ENCODE results near the gene RAB42. TPM values are rescaled to one million over a fixed set of nuclear protein-coding genes. Genes with fewer than 3 reads are reported as not detected.

RAB42 gene
- total and polyA plus RNA-seq, 9 of the 15 experiments (the other 6 are each of a cell fraction or from before 2014, with no cell fraction given) = 0.07 to 0.14 (median 0.12) TPM; not detected in 6

DNA sequence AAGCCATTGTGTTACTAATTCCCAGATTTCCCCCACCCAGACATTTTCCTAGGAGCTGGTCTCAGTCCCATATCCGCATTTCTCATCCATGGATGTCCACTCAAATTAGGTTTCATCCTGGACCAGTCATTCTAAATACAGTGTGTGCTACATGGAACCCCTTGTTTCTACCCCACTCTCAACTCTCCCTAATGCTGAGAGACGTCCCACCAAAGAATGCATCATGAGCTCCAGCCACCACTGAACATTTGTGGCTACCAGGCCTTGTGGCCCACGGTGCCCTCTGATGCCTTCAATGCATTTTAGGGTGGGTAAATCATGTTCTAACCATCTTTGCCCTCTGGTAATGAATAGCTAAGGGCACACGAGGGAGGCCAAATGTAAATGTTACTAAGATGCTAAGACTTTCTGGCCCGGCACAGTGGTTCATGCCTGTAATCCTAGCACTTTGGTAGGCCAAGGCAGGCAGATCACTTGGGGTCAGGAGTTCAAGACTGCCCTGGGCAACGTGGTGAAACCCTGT lies 13.3 kb upstream of the RAB42 start:
- Histone ChIP-seq H3K79me2 (ENCODE audit: control insufficient read depth, insufficient read depth, low read length) (peaks cover 42% of the 10 kb centered on the region), H3K9me1 (ENCODE audit: control insufficient read depth, insufficient read depth, low read length) (peaks cover 11% of the 10 kb centered on the region), H3K27me3 (ENCODE audit: control insufficient read depth in 2 of 2, insufficient read depth in 2 of 2, low read length in 2 of 2) (no peaks in the 10 kb centered on the region), H4K20me1 (replicated peaks; ENCODE audit: control insufficient read depth, insufficient read depth, low read length) (peaks cover 33% of the 10 kb centered on the region), H3K9ac (ENCODE audit: insufficient read depth in 1 of 2, low read depth in 2 of 2, low read length in 2 of 2) (peak overlapping the region; percentile 59 to 83; a peak in 2 of 4 replicates), H3K4me1 (replicated peaks in 1 of 2; ENCODE audit: control insufficient read depth in 2 of 2, insufficient read depth in 2 of 2, low read length in 2 of 2) (peaks cover 18 to 24% of the 10 kb centered on the region in 2 experiments; a peak in 4 of 5 replicates), H3K4me2 (ENCODE audit: insufficient read depth, low read length) (peak overlapping the region; percentile 9; the same call in 1 of the 2 replicates), H2AFZ (ENCODE audit: low read depth, low read length) (no peak overlapping the region), H3K9me3 (replicated peaks; ENCODE audit: control insufficient read depth, insufficient read depth, low read depth, low read length) (no peaks in the 10 kb centered on the region), H3K4me3 (peak overlapping the region; percentile 81; the same call in 1 of the 2 replicates), H3K36me3 (ENCODE audit: control insufficient read depth, insufficient read depth, low read length) (peaks cover 58% of the 10 kb centered on the region), H3K27ac (ENCODE audit: extremely low read depth, low read depth, low read length) (peak overlapping the region; percentile 77; the same call in 2 of the 3 replicates)
- no TSS peak for BruUV-seq (replicated peaks)
- ChIA-PET POLR2A (interaction anchor here (0.6 to 7.5 kb wide), 22 partner anchors 8 to 318 kb away, joined by 3 to 201 read pairs (median 7); partner anchors contain the start of genes PHACTR4, RCC1, RNU11 and TRNAU1AP), CTCF (ENCODE audit: low intra/inter-chr PET ratio) (no interaction called here)
- intact Hi-C loops (cut with micrococcal nuclease) = no loop called here
- DNase-seq (ENCODE audit: extremely low read depth in 1 of 4, low spot score in 3 of 4) (peak in 2 of 4 experiments; percentile 11 to 15), FAIRE-seq (no peak), ATAC-seq (no peak)
- in situ Hi-C loops (cut with MboI) = no loop called here
- WGBS (ENCODE audit: insufficient coverage, low coverage, missing lambda C conversion rate) = 59% methylated on average over 6 of the region's 6 CpGs
- no peak for TF ChIP-seq SAFB2 (IDR thresholded peaks at IDR 0.05; ENCODE audit: borderline replicate concordance, low read depth, low read length, severe bottlenecking)
- TF ChIP-seq TCF7L2 (IDR thresholded peaks at IDR 0.05; ENCODE audit: low read depth, low read length) = no peak
- TF ChIP-seq, protein P1, sequence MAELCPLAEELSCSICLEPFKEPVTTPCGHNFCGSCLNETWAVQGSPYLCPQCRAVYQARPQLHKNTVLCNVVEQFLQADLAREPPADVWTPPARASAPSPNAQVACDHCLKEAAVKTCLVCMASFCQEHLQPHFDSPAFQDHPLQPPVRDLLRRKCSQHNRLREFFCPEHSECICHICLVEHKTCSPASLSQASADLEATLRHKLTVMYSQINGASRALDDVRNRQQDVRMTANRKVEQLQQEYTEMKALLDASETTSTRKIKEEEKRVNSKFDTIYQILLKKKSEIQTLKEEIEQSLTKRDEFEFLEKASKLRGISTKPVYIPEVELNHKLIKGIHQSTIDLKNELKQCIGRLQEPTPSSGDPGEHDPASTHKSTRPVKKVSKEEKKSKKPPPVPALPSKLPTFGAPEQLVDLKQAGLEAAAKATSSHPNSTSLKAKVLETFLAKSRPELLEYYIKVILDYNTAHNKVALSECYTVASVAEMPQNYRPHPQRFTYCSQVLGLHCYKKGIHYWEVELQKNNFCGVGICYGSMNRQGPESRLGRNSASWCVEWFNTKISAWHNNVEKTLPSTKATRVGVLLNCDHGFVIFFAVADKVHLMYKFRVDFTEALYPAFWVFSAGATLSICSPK (IDR thresholded peaks at IDR 0.05; ENCODE audit: borderline replicate concordance) = no peak
- TF ChIP-seq RAD51 (IDR thresholded peaks at IDR 0.05; ENCODE audit: borderline replicate concordance, low read depth) = no peak
- TF ChIP-seq RBFOX2 (IDR thresholded peaks at IDR 0.05; ENCODE audit: low read depth, low read length) = 0 out of 2 replicates have a peak, but pooled peaks have one; percentile 9
- no peak for TF ChIP-seq SREBF2 (CRISPR knock-in tag; IDR thresholded peaks at IDR 0.05)
- TF ChIP-seq, protein P2, sequence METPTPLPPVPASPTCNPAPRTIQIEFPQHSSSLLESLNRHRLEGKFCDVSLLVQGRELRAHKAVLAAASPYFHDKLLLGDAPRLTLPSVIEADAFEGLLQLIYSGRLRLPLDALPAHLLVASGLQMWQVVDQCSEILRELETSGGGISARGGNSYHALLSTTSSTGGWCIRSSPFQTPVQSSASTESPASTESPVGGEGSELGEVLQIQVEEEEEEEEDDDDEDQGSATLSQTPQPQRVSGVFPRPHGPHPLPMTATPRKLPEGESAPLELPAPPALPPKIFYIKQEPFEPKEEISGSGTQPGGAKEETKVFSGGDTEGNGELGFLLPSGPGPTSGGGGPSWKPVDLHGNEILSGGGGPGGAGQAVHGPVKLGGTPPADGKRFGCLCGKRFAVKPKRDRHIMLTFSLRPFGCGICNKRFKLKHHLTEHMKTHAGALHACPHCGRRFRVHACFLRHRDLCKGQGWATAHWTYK (CRISPR knock-in tag; IDR thresholded peaks at IDR 0.05) = no peak
- TF ChIP-seq, protein P3, sequence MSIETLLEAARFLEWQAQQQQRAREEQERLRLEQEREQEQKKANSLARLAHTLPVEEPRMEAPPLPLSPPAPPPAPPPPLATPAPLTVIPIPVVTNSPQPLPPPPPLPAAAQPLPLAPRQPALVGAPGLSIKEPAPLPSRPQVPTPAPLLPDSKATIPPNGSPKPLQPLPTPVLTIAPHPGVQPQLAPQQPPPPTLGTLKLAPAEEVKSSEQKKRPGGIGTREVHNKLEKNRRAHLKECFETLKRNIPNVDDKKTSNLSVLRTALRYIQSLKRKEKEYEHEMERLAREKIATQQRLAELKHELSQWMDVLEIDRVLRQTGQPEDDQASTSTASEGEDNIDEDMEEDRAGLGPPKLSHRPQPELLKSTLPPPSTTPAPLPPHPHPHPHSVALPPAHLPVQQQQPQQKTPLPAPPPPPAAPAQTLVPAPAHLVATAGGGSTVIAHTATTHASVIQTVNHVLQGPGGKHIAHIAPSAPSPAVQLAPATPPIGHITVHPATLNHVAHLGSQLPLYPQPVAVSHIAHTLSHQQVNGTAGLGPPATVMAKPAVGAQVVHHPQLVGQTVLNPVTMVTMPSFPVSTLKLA (conservative IDR thresholded peaks at IDR 0.05) = no peak
- TF ChIP-seq ZBED1 (IDR thresholded peaks at IDR 0.05) = peak; percentile 22; the same call in 1 of the 2 replicates
- TF ChIP-seq, protein P4, sequence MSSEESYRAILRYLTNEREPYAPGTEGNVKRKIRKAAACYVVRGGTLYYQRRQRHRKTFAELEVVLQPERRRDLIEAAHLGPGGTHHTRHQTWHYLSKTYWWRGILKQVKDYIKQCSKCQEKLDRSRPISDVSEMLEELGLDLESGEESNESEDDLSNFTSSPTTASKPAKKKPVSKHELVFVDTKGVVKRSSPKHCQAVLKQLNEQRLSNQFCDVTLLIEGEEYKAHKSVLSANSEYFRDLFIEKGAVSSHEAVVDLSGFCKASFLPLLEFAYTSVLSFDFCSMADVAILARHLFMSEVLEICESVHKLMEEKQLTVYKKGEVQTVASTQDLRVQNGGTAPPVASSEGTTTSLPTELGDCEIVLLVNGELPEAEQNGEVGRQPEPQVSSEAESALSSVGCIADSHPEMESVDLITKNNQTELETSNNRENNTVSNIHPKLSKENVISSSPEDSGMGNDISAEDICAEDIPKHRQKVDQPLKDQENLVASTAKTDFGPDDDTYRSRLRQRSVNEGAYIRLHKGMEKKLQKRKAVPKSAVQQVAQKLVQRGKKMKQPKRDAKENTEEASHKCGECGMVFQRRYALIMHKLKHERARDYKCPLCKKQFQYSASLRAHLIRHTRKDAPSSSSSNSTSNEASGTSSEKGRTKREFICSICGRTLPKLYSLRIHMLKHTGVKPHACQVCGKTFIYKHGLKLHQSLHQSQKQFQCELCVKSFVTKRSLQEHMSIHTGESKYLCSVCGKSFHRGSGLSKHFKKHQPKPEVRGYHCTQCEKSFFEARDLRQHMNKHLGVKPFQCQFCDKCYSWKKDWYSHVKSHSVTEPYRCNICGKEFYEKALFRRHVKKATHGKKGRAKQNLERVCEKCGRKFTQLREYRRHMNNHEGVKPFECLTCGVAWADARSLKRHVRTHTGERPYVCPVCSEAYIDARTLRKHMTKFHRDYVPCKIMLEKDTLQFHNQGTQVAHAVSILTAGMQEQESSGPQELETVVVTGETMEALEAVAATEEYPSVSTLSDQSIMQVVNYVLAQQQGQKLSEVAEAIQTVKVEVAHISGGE (CRISPR knock-in tag; IDR thresholded peaks at IDR 0.05) = no peak
- TF ChIP-seq RBM39 (optimal IDR thresholded peaks at IDR 0.05; ENCODE audit: low read depth, low read length) = peak; percentile 28
- TF ChIP-seq NRF1 (conservative IDR thresholded peaks at IDR 0.05 in 1 of 2, IDR thresholded peaks at IDR 0.05 in 1 of 2) = no peak
